Panc1 (cell line): ENCODE data around the gene ZKSCAN3. TPM values are rescaled to one million over a fixed set of nuclear protein-coding genes. Genes with fewer than 3 reads are reported as not detected.

Experiments
- ATAC-seq: fragments of 200-7000 bp; cut with Tn5 transposase; 2 replicates; pipeline ENCODE4 v1.9.1; 2020; ENCODE audit warnings: mild to moderate bottlenecking, moderate library complexity
- BruUV-seq: library from RNA; stranded (reverse); fragments of 400-500 nt; replicated peaks from 2 replicates; lab custom pipeline; 2021; lab: Mats Ljungman, UMichigan
- CTCF ChIA-PET: fragments of 300-600 bp; sonication (Branson Sonifier 250); formaldehyde crosslinking; loops from one replicate; lab custom pipeline; 2022; ENCODE audit warnings: antibody characterized with exemption; lab: Charles Lee
- POLR2A ChIA-PET: fragments of 300-600 bp; sonication (Branson Sonifier 250); formaldehyde crosslinking; loops from one replicate; lab custom pipeline; 2022; ENCODE audit warnings: antibody characterized with exemption; lab: Charles Lee
- DNase-seq: peaks from one replicate; pipeline ENCODE4 v3.0.0-alpha.2; 2010; ENCODE audit warnings: low read depth, low spot score
- H3K27ac ChIP-seq: 2 replicates; pipeline ENCODE4 v1.5.1; 2011; ENCODE audit warnings: mild to moderate bottlenecking, low read length, inconsistent platforms
- H3K27me3 ChIP-seq: fragments of 200-500 bp; sonication (Bioruptor generic); 2 replicates; pipeline ENCODE4 v1.6.0; 2014; ENCODE audit warnings: low read length, inconsistent platforms; ENCODE audit not compliant: control insufficient read depth, insufficient read depth
- H3K36me3 ChIP-seq: fragments of 200-500 bp; sonication (Bioruptor generic); 2 replicates; pipeline ENCODE4 v1.5.1; 2014; ENCODE audit warnings: inconsistent platforms, mild to moderate bottlenecking, low read length, moderate library complexity; ENCODE audit not compliant: control insufficient read depth, insufficient read depth
- H3K4me1 ChIP-seq: 2 replicates; pipeline ENCODE4 v1.5.1; 2011; ENCODE audit warnings: inconsistent platforms, mild to moderate bottlenecking, low read length, moderate library complexity; ENCODE audit not compliant: control insufficient read depth, insufficient read depth
- H3K4me3 ChIP-seq, 2 experiments: 2 replicates each; pipeline ENCODE4 v1.5.1; 2011 to 2012; ENCODE audit warnings: low read depth in 2 of 2, low read length in 2 of 2, mild to moderate bottlenecking in 2 of 2, inconsistent platforms in 1 of 2, moderate library complexity in 1 of 2
- H3K9me3 ChIP-seq: fragments of 200-500 bp; sonication (Bioruptor generic); 2 replicates; pipeline ENCODE4 v1.5.1; 2014; ENCODE audit warnings: low read depth, mild to moderate bottlenecking, inconsistent platforms, low read length, moderate library complexity; ENCODE audit not compliant: control insufficient read depth, insufficient read depth
- CTCF ChIP-seq: fragments of 450-650 bp; IDR thresholded peaks from 2 replicates; pipeline ENCODE4 v1.5.1; 2017; ENCODE audit warnings: mild to moderate bottlenecking
- POLR2AphosphoS5 ChIP-seq: IDR thresholded peaks from 2 replicates; pipeline ENCODE4 v1.6.1; 2012; ENCODE audit warnings: mild to moderate bottlenecking, low read depth, low read length, moderate library complexity
- REST ChIP-seq, 2 experiments: IDR thresholded peaks; 2 replicates each; pipeline ENCODE4 v1.6.1; 2011 to 2012; ENCODE audit warnings: low read depth in 2 of 2, control low read depth in 1 of 2, low read length in 1 of 2, mild to moderate bottlenecking in 1 of 2, moderate library complexity in 1 of 2; ENCODE audit not compliant: insufficient read depth in 1 of 2
- SIN3A ChIP-seq: IDR thresholded peaks from 2 replicates; pipeline ENCODE4 v1.6.1; 2012; ENCODE audit warnings: low read depth, mild to moderate bottlenecking, low read length, moderate library complexity, borderline replicate concordance; ENCODE audit not compliant: insufficient read depth
- TCF7L2 ChIP-seq: IDR thresholded peaks from 2 replicates; pipeline ENCODE4 v1.6.1; 2011; ENCODE audit warnings: mild to moderate bottlenecking, low read depth, low read length, inconsistent platforms
- in situ Hi-C: cut with HindIII; loops from 2 replicates; pipeline ENCODE4 v1.10.0; 2016; ENCODE audit warnings: low sequenced_read_pairs, low pct_unique_long_range_greater_than_20kb
- intact Hi-C: fragments of 100-400 bp; cut with micrococcal nuclease; formaldehyde crosslinking; loops from one replicate; pipeline ENCODE4 v1.10.0; 2022; ENCODE audit not compliant: unreplicated experiment
- total RNA-seq: library from RNA; stranded (reverse); gene quantifications from one replicate; pipeline ENCODE4 v1.2.1, GENCODE V29; 2021; ENCODE audit not compliant: unreplicated experiment

ZKSCAN3 gene
- total RNA-seq, 1 experiment from 2014 or later = 7.0 TPM

GRCh38 chr6:28335564-28336283 lies 14.0 kb upstream of the ZKSCAN3 start, which contains the start of gene ZSCAN31:
TSS of gene ZSCAN31 (minus strand) at chr6:28336148. CDS start at chr6:28329683, 6,465 bp downstream.
- CTCF ChIA-PET = no interaction called here
- 0 out of 2 replicates have a peak, but pooled peaks have one; percentile 10 for TF ChIP-seq SIN3A
- TF ChIP-seq REST (IDR thresholded peaks at IDR 0.05; ENCODE audit: insufficient read depth in 1 of 2, low read depth in 2 of 2, low read length in 1 of 2) = no peak; a peak in 1 of 4 replicates
- TF ChIP-seq TCF7L2 = 0 out of 2 replicates have a peak, but pooled peaks have one; percentile 25
- TF ChIP-seq POLR2AphosphoS5 = peak; percentile 96
- TF ChIP-seq CTCF = no peak
- no peaks in the 10 kb centered on the region for H3K27me3 ChIP-seq
- H3K27ac ChIP-seq = peak within 1 kb of the TSS; percentile 95
- peak within 1 kb of the TSS; percentile 85 to 86 for H3K4me3 ChIP-seq
- ATAC-seq (peak; percentile 97), DNase-seq (no peak)
- H3K9me3 ChIP-seq = no peaks in the 10 kb centered on the region
- TSS peak; percentile 97 for BruUV-seq
- in situ Hi-C loops (no loop called here), intact Hi-C loops (loop anchor here (5.0 kb wide), 1 partner anchor 113 kb away; no protein-coding TSS in a partner anchor)
- POLR2A ChIA-PET = interaction anchor here (0.6 to 0.7 kb wide), 5 partner anchors 9 to 526 kb away, joined by 3 to 6 read pairs (median 3); partner anchors contain the start of gene ZKSCAN3
- H3K4me1 ChIP-seq = peaks cover 23% of the 10 kb centered on the region
- H3K36me3 ChIP-seq = no peaks in the 10 kb centered on the region; the same call in 1 of the 2 replicates

- H3K4me3 ChIP-seq = peak overlapping the region; percentile 85 to 86
- DNase-seq (no peak), ATAC-seq (peak; percentile 33)
- no peak for TF ChIP-seq REST (IDR thresholded peaks at IDR 0.05; ENCODE audit: insufficient read depth in 1 of 2, low read depth in 2 of 2, low read length in 1 of 2)
- no peak for TF ChIP-seq SIN3A
- no peaks in the 10 kb centered on the region for H3K9me3 ChIP-seq
- H3K27me3 ChIP-seq = no peaks in the 10 kb centered on the region
- H3K36me3 ChIP-seq = no peaks in the 10 kb centered on the region; the same call in 1 of the 2 replicates
- POLR2A ChIA-PET = interaction anchor here (0.6 kb wide), 1 partner anchor 13 kb away, joined by 6 read pairs; the partner anchor contains the start of gene ZKSCAN3
- H3K27ac ChIP-seq = peak overlapping the region; percentile 95
- no TSS peak for BruUV-seq
- CTCF ChIA-PET = no interaction called here
- in situ Hi-C loops = no loop called here
- peaks cover 23% of the 10 kb centered on the region for H3K4me1 ChIP-seq
- intact Hi-C loops = loop anchor here (5.0 kb wide), 1 partner anchor 114 kb away; no protein-coding TSS in a partner anchor
These were observed 13.2 kb upstream of the ZKSCAN3 start for GRCh38 chr6:28336284-28337120.
